Stimulated activated CD8-positive, alpha-beta memory T cell treated with anti-CD3 and anti-CD28 coated beads, Interleukin-15, amount 100 ng/mL, for 4 hours (primary cell): ENCODE measurements around the gene MAPK1.
"Not testable (repeated sequence)": the region's sequence is repeated elsewhere in the genome, so short reads cannot be mapped to it uniquely, and the experiment has no call there.

ENCODE experiments used
- DNase-seq, 2 donors: peaks; one replicate each; pipeline ENCODE4 v3.0.0-alpha.2; 2020; ENCODE audit warnings: low read depth in 2 of 2

The MAPK1 gene

GRCh38 chr22:21790849-21791610, 76.4 kb downstream of the MAPK1 start:
- not testable (repeated sequence) for DNase-seq

- DNase-seq, result no peak
These were observed 77.1 kb downstream of the MAPK1 start for GRCh38 chr22:21790359-21790758.

DNA sequence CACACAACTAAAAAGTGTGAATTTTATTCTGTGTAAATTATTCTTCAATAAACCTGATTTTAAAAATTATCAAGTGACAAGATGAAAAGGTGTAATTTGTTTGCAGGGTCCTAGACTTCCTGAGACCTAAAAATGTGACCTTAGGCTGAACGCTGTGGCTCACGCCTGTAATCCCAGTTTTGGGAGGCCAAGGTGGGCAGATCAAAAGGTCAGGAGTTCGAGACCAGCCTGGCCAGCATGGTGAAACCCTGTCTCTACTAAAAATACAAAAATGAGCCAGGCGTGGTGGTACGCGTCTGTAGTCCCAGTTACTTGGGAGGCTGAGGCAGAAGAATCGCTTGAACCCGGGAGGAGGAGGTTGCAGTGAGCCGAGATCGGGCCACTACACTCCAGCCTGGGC, 79.9 kb downstream of the MAPK1 start:
- not testable (repeated sequence) for DNase-seq

GRCh38 chr22:21780259-21780658, 87.2 kb downstream of the MAPK1 start:
- no peak for DNase-seq

- DNase-seq, result no peak
These were observed 88.0 kb downstream of the MAPK1 start for GRCh38 chr22:21779444-21779843.

GRCh38 chr22:21778705-21779363, 88.6 kb downstream of the MAPK1 start:
- no peak for DNase-seq

DNA sequence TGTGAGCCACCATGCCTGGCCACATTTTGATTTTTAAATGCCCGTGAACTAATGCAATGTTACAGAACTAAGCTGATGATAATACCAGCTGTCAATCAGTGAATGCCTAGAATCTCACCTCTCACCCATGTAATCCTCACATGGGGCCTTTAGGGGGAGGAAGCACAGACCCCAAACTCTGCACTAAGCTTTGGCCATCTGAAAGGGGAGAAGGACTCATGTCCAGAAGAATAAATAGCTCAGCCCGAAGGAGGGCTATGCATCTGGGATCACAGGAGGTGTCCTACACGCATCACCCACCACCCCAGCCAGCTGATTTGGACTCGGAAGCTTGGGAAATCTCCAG, 95.8 kb downstream of the MAPK1 start:
- DNase-seq, result no peak

DNA sequence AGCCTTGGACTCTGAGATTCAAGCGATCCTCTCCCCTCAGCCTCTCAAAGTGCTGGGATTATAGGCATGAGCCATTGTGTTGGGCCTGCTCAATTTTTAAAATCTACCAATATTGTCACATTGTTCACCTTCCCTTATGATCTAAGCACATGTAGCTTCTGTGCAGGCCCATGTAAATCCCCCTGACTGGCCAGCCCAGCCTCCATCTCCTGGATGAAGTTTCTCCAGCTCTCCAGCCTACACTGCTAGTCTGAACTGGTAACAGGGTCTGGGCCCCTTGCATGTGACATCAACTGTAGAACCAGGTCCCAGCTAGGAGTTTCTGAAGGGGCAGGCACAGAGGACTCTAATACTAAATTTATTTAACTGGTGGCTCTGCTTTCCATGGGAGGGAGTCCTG, 99.0 kb downstream of the MAPK1 start:
- DNase-seq, result no peak

DNA sequence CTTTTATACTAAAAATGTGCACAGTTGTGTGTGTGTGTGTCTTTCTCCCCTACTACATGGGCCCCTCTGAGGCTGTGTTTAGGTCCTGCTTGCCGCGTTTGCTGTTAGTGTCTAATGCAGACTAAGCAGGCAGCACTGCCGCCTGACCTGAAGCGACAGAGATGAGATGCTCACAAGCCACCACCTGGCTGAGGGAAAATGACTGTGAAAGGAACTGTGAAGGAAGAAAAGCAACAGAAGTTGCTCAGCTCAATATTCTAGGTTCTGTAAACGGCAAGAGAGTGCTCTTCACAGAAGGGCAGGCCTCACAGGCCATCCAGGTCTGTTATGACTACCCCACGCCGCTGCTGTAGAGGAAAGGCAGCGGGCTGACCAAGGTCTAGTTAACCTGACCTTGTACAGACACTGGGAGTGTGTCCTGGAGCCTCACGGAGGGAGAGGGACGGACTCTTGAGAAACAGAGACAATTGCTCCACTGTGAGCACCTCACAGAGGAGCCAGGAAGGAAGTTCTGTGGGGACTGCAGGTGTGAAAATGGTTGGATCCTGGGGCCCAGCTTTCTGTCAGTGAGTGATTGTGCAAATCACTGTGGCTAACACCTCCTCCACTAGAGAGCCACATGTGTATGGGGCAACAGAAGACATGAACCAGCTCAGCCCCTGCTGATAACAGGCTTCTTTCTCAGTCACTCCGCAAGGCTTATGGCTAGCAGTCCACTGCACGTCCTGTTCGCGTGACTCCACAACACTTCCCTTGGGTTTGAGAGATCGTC, 100.6 kb downstream of the MAPK1 start:
- peak; percentile 45 to 47 for DNase-seq

DNA sequence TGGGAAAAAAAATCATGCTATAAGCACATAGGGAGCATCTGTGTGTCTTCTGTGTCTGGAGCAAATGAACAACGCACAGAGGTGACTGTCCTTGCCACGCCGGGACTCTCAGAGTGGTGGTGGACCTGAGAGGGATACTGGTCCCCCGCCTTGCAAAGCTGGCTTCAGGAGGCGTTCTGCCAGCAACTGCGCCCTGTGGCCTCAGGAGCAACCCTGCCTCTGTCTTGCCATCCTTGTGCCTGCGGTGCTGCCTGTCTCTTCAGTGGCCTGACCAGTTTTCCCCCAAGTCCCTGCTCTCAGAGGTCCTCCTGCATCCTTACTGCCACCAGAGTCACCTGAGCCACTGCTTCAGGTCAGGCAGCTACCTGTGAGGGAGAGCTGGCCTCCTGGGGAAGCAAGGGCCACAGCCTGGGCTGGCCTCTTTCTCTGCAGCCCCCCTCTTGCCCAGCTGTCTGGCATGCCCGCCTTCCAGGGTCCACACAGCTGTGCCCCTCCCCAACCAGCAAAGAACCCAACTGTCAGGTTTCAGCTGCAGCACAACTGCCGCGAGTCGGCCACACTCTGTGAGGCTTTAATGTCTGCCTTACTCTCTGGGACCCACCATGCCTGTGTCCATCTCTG, 101.4 kb downstream of the MAPK1 start:
- no peak for DNase-seq

GRCh38 chr22:21764038-21764804, 103.2 kb downstream of the MAPK1 start:
- DNase-seq, result no peak

- peak; percentile 32 to 37 for DNase-seq
These were observed 104.5 kb downstream of the MAPK1 start for GRCh38 chr22:21762712-21763581.

GRCh38 chr22:21761994-21762680, 105.3 kb downstream of the MAPK1 start:
- DNase-seq, result no peak

DNA sequence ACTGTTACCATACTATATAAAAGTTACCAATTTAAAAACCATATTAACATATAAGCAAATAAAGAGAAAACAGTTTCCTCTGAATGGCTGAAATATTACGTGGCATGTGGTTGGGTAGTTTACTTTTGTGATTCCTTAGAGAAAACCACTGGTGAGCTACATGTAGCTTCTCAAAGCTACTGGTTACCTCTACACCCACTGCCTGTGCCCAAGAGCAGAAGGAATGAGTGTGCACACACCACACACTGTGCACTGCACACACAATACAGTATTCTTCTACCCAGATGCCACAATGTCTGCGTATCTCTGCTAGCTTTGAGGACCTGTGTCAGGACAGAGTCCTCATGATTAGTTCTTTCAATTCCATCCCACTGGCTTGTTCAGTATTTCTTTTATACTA, 106.4 kb downstream of the MAPK1 start:
- no peak for DNase-seq

DNA sequence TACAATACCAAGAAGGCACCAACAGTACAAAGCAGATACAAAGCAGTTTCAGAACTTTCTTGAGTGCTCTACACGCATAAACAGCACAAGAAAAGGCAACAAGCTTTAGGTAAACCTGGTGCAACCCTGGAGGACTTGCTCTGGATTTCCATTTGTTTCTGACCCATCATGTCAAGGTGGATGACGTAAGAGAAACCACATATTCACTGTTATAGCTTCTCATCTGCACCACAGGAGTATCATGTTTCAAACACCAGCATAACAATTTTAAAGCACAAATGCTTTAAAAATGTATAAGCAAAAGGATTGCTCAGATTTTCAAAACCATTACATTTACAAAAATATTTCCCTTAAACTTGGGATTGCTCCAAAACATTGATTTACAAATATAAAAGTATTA, 106.8 kb downstream of the MAPK1 start:
- no peak for DNase-seq

- DNase-seq, result no peak
These were observed 107.6 kb downstream of the MAPK1 start for GRCh38 chr22:21759646-21760376.

DNA sequence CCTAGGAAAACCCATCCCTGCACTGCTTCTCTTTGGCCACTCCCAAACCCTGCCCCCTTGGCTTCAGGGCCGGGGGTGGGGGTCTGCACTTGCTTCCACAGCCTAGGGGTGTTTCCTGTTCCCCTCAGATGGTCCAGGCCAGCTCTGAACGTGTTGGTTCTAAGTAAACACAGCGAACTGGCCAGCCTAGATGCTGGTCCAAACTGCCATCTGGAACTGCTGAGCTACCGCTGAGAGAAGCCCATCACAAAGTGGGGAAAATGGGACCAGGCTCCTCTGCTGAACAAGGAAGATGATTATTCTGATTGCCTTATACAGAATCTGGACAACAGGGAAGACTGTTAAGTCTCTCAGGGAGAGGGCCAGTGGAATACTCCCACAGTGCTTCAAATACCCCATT, 108.4 kb downstream of the MAPK1 start:
- DNase-seq, result no peak

DNA sequence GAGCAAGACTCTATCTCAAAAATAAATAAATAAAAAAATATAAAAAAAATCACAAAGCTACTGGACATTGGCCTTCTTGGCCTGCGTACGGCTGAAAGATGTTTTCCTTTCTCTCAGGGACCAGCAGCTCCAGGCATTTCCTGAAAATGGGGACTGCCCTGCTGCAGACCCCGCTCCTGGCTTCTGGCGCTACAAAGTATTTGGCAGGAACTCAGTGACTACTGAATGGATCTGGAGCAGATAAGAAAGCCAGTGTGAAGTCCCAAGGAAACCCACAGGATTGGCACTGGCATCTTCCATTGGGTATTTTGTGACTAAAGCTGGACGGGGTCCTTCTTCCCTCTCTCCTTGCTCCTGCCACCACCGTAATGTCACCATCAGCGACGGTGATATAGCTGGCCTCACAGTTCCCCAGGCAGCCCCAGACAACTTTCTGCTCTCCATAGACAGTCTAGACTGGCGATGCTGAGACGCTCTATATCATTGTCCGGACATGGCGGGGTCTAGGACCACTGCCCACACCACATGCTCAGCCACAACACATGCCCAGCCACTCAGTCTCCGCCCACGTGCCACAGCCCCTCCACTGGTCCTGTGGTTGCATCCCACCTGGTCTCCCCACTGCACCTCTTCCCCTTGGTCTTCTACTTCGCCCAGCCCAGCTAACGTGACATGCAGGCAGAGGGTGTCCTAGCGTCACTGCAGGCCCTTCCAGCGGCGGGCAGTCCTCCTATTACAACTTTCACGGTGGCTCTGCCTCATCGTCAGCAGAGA, 109.2 kb downstream of the MAPK1 start:
- no peak for DNase-seq
